ENCODE results near the gene IL13.

The IL13 gene

GRCh38 chr5:132673488-132673887 lies 15.5 kb downstream of the IL13 start:
- no peak for DNase-seq

DNA sequence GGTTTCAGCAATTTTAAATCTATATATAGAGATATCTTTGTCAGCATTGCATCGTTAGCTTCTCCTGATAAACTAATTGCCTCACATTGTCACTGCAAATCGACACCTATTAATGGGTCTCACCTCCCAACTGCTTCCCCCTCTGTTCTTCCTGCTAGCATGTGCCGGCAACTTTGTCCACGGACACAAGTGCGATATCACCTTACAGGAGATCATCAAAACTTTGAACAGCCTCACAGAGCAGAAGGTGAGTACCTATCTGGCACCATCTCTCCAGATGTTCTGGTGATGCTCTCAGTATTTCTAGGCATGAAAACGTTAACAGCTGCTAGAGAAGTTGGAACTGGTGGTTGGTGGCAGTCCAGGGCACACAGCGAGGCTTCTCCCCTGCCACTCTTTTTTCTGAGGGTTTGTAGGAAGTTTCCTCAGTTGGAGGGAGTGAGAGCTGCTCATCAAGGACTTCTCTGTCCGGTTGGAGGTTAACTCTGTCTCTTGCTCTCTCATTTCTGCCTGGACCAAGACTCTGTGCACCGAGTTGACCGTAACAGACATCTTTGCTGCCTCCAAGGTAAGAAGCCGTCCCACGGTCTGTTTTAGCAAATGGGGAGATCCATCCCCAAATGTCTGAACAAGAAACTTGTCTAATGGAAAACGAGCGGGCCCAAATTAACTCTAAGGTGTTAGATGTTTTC lies 16.1 kb downstream of the IL13 start, which contains the start of gene IL4:
TSS of gene IL4 (plus strand) at position 51 of the 692 bp plus-strand sequence. CDS start at position 113, 62 bp downstream.
- DNase-seq, result no peak

GRCh38 chr5:132674671-132675506 lies 16.9 kb downstream of the IL13 start:
- DNase-seq, result no peak

DNA sequence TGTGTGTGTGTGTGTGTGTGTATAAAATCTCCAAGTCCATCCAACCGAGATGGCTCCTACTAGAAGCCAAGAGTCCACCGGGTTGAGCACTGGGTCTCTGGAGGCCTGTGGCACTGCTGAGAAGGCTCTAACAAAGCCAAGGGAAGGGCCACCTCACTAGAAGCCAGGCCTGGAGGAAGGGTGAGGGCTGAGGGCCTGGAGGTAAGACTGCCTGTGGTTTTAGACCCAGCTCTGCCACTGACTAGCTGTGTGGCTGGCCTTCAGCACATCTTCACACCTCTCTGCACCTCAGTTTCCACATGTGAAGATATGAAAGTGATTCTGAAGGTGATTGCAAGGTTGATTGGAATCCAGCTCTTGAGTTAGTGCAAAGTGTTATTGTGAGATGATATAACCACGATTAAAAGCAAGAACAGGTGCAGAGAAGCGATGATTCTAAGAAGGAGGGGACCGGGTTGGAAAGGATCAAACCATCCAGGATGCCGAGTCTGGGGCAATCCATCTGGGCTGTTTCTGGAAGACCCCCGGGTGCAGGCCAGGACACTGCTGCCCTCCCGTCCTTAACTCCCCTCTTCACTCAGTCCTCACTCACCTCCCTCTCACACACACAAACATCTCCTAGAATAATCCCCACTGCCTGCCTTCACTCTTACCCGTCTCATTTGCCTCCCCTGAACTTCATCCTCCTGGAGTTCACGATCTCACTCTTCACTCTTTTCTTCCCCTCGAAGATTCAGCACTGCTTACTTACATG lies 18.1 kb downstream of the IL13 start:
- no peak for DNase-seq

DNA sequence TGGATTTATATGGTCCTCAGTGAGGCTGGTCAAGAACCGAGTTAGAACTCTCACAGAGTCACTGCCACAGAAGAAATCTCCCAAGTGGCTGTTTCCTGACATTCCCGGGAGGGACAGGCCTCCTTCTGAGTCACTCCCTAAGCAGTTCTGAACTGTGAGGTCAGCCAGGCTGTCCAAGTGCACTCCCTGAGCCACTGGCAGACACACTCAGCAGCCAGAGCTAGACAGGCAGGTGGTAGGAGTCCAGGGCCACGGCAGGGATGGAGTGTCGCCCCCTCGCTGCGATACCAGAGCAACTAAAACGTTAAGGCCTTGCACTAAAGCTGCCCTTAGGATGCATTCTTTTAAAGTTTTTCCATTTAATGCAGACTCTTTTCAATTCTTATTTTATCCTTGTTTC lies 19.2 kb downstream of the IL13 start:
- DNase-seq, result no peak

GRCh38 chr5:132677682-132678400 lies 19.9 kb downstream of the IL13 start:
- DNase-seq, result no peak

DNA sequence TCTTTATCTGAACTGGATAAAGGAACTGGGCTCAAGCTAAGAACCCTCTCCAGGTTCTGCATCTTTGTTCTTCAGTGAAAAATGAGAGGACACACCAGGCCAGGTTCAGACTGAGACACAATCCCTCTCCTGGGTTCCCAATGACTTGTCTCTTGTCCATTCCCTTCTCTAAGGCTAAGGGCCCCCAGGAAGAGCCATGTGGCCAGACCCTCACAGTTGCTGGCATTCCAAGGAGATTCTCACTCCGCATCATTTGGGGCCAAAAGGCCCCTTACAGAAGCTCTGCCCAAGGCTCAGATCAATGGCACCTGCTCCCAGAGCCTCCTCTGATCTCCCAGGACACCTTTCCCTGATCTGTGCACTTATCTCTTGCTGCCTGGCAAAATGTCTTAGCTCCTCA lies 20.8 kb downstream of the IL13 start:
- DNase-seq, result no peak

GRCh38 chr5:132679166-132679565 lies 21.2 kb downstream of the IL13 start:
- DNase-seq, result no peak

GRCh38 chr5:132679717-132680380 lies 21.9 kb downstream of the IL13 start:
- DNase-seq, result no peak

DNA sequence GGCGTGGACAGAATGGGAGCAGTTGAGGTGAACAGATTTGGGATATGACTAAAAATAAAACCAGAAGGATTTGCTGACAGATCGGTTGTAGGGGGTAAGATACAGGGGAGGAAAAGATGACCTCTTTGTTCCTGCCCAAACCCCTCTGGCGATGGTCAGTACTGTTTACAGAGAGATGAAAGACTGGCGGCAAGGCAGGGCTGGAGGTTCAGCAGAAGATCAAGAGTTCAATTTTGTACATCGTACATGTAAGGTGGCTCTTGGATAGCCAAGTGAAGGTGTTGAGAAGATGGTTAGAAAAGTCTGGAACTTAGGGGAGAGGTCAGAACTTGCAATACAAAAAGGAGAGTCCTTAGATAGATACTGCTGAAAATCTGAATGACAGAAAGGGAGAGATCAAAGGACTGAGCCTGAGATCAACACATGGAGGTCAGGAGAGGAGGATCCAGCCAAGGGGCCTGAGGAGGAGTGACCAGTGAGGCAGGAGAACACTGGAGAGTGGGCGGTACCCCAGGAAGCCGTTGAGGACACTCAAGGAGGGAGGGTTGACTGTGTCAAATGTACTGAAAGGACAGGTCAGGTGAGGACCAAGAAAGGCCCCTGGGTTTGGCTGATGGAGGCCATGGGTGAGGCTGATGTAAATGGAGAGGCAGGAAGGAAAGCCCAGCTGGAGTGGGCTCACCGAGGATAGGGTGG lies 23.0 kb downstream of the IL13 start:
- DNase-seq, result no peak

DNA sequence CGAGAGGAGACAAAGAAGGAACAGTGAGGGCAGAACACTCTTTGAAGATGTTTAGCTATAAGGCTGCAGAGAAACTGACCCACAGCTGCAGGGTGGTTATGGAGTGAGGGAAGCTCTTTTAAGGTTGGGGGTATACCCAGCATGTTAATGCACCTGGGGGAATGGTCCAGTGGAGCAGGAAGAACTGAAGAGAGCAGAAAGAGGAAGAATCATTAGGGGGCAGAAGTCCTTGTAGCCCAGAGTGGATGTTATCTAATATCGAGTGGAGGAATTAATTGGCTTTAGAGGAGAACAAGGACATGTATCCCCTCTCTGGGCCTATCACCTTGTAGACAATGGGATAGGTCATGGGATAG lies 23.5 kb downstream of the IL13 start:
- DNase-seq, result no peak

DNA sequence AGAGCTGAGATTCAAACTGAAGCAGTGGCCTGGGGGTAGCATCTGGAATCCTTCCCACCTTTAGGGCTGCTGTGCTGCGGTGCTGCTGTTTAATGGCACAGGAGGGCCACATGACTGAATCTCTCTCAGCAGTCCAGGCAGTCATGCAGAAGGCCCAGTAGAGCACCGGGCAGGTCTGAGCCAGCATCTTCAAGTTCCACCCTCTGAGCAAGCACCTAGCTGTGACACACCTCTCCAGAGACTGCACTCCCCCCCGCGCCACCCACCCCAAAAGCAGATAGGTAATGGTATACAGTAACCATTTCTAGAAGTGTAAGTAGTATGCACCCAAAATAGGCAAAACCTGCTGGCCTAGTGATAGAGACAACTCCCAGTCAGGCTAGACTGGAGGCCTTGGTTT lies 24.0 kb downstream of the IL13 start:
- DNase-seq, result no peak

- DNase-seq, result no peak
These were observed 26.5 kb downstream of the IL13 start for GRCh38 chr5:132684491-132684890.

DNA sequence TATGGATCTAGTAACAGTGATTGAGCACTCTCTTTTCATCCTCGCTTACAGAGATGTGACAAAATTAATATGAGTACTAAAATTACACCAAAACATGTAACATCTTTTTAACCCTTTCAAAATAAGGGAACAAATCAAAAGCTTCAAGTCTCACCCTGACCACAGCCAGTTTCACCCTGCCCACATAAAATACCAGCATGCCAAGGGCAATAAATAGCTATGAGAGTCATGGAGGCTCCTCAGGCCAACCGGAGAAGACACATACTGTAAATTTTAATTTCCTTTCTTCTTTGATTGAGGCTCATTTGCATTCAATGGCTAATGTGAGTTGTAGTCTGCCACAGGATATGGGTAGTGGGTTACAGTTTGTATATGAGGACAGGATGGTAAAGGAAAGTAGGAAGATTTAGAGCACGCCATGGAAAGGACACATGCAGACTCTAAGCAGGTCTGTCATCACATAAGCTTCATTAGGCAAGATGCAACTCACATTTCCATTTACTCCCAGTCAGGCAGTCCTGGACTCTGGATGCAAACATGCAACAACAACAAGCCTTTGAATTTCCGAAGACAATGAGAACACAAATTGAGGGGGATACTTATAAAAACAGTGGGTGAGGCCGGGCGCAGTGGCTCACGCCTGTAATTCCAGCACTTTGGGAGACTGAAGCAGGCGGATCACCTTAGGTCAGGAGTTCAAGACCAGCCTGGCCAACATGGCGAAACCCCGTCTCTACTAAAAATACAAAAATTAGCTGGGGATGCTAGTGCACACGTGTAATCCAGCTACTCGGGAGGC lies 27.1 kb downstream of the IL13 start:
- no peak for DNase-seq

GRCh38 chr5:132686193-132686592 lies 28.2 kb downstream of the IL13 start:
- no peak for DNase-seq

- no peak for DNase-seq
These were observed 30.0 kb downstream of the IL13 start for GRCh38 chr5:132687995-132688394.

GRCh38 chr5:132688536-132689339 lies 30.8 kb downstream of the IL13 start:
- no peak for DNase-seq

DNA sequence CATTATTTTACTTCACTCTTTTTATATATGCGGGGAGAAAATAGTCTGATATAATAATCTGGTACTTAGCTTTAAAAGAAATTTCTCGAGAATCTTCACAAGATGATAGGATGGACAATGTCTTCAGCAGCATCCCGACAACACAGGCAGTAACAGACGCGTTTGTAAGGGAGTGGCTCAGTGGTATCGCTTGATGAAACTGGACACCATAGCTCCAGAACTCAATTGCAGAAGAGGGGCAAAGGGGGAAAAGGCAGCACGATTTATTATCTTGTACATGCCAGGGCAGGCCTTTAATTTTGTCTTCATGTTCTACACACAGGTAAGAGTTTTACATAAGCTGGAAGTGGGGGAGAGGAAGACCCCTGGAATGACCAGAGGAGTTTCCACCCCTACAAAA lies 31.5 kb downstream of the IL13 start:
- no peak for DNase-seq

DNA sequence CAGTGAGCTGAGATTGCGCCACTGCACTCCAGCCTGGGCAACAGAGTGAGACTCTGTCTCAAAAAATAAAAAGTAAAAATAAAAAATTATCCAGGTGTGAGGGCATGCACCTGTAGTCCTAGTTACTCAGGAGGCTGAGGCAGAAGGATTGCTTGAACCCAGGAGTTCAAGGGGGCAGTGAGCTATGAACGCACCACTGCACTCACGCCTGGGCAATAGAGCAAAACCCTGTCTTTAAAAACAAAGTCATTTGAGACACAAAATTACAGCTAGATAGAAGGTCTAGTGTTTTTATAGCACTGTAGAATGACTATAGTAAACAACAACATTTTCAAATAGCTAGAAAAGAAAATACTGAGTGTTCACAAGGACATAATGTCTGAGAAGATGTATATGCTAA lies 32.2 kb downstream of the IL13 start:
- DNase-seq, result no peak
